Ramos (cell line): ENCODE results near the gene INTS1.

Experiments used
- in situ Hi-C: fragments of 300-500 bp; cut with MboI; formaldehyde crosslinking; loops from one replicate; pipeline ENCODE4 v1.14.3; 2022; ENCODE audit warnings: low sequenced_read_pairs; ENCODE audit not compliant: unreplicated experiment

INTS1 gene

GRCh38 chr7:1503816-1504775, at the start of gene INTS1:
Gene INTS1 (minus strand): TSS chr7:1504389. CDS start chr7:1503960, 429 bp downstream.
- in situ Hi-C loops = loop anchor here (10.0 kb wide), 1 partner anchor 251 kb away; no protein-coding TSS in a partner anchor

GRCh38 chr7:1553512-1554210, 49.5 kb upstream of the INTS1 start:
- in situ Hi-C loops = no loop called here

- in situ Hi-C loops = no loop called here
Observed at GRCh38 chr7:1552200-1552599, 48.0 kb upstream of the INTS1 start.

GRCh38 chr7:1550846-1551155, 46.6 kb upstream of the INTS1 start:
- in situ Hi-C loops = no loop called here

GRCh38 chr7:1550005-1550845, 46.0 kb upstream of the INTS1 start:
- in situ Hi-C loops = no loop called here

- in situ Hi-C loops = loop anchor here (10.0 kb wide), 1 partner anchor 55 kb away; no protein-coding TSS in a partner anchor
Observed at GRCh38 chr7:1549357-1550004, 45.3 kb upstream of the INTS1 start.

GRCh38 chr7:1548944-1549343, 44.8 kb upstream of the INTS1 start:
- in situ Hi-C loops = loop anchor here (10.0 kb wide), 1 partner anchor 54 kb away; no protein-coding TSS in a partner anchor

GRCh38 chr7:1548438-1548831, 44.2 kb upstream of the INTS1 start:
- in situ Hi-C loops = loop anchor here (10.0 kb wide), 1 partner anchor 54 kb away; no protein-coding TSS in a partner anchor

- in situ Hi-C loops = loop anchor here (10.0 kb wide), 1 partner anchor 53 kb away; no protein-coding TSS in a partner anchor
Observed at GRCh38 chr7:1547777-1548437, 43.7 kb upstream of the INTS1 start.

GRCh38 chr7:1546909-1547776, 43.0 kb upstream of the INTS1 start:
- in situ Hi-C loops = loop anchor here (10.0 kb wide), 1 partner anchor 52 kb away; no protein-coding TSS in a partner anchor

GRCh38 chr7:1546274-1546908, 42.2 kb upstream of the INTS1 start:
- in situ Hi-C loops = loop anchor here (10.0 kb wide), 1 partner anchor 52 kb away; no protein-coding TSS in a partner anchor

- in situ Hi-C loops = loop anchor here (10.0 kb wide), 1 partner anchor 51 kb away; no protein-coding TSS in a partner anchor
Observed at GRCh38 chr7:1545417-1546246, 41.4 kb upstream of the INTS1 start.

GRCh38 chr7:1544896-1545416, 40.8 kb upstream of the INTS1 start:
- in situ Hi-C loops = loop anchor here (10.0 kb wide), 1 partner anchor 50 kb away; no protein-coding TSS in a partner anchor

GRCh38 chr7:1544178-1544895, 40.1 kb upstream of the INTS1 start:
- in situ Hi-C loops = loop anchor here (10.0 kb wide), 1 partner anchor 50 kb away; no protein-coding TSS in a partner anchor

- in situ Hi-C loops = loop anchor here (10.0 kb wide), 1 partner anchor 49 kb away; no protein-coding TSS in a partner anchor
Observed at GRCh38 chr7:1543826-1544177, 39.6 kb upstream of the INTS1 start.
